LNCaP clone FGC (cell line): ENCODE measurements around the gene LIPK.
"Not testable (repeated sequence)": the region's sequence is repeated elsewhere in the genome, so short reads cannot be mapped to it uniquely, and the experiment has no call there.

Source experiments
- DNase-seq: peaks from one replicate; pipeline ENCODE4 v3.0.0-alpha.2; 2011; ENCODE audit warnings: low read depth
- H3K4me3 ChIP-seq: 2 replicates; pipeline ENCODE4 v1.5.1; 2011; ENCODE audit warnings: mild to moderate bottlenecking, low read depth, low read length, control low read depth
- CTCF ChIP-seq: IDR thresholded peaks from 2 replicates; pipeline ENCODE4 v1.5.1; 2012; ENCODE audit warnings: mild to moderate bottlenecking; ENCODE audit not compliant: control insufficient read depth, insufficient read depth; ENCODE audit errors: extremely low read depth

The LIPK gene

GRCh38 chr10:88705958-88706357, at the start of gene LIPK:
LIPK (plus strand) TSS chr10:88706249; CDS start chr10:88724544, 18,295 bp downstream.
- no peak within 1 kb of the TSS for H3K4me3 ChIP-seq
- no peak for DNase-seq
- TF ChIP-seq CTCF, result no peak

GRCh38 chr10:88657901-88658300, 48.1 kb upstream of the LIPK start:
- DNase-seq, result no peak
- TF ChIP-seq CTCF, result no peak
- H3K4me3 ChIP-seq, result no peak overlapping the region

DNA sequence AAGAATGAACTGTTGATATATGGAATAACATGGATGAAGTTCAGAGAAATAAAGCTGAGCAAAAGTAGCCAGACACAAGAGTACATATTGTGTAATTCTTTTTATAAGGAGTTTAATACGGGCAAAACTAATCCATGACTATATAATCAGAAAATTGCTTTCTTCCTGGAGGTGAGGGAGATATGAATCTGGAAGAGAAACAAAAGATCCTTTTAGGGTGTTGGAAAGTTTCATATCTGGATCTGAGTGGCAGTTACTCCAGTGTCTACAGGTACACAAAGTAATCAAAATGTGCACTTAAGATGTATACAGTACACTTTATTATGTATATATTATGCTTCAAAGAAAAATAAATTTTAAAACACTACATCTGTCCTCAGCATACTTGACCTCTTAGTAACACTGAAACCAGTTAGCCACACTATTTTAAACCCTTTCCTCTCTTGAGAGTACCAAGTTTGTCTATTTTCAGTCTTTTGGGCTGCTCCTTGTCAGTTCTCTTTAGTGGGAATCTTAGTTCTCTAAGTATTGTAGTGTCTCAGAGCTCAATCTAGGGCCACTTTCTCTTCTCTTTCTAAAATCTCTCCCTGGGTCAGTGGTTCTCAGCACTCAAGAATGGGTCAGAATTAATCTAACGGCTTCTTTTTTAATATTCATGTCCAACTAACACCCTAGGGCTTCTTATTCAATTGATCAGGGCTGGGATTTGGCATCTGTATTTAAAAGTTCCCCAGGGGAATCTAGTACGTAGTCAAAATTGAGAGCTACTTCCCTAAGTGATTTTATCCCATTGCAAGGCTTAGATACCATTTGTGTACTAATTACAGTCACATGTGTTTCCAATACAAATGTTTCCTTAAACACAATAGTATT, 46.1 kb upstream of the LIPK start:
- DNase-seq, result no peak
- H3K4me3 ChIP-seq, result no peak overlapping the region

GRCh38 chr10:88660598-88660884, 45.5 kb upstream of the LIPK start:
- DNase-seq, result no peak
- TF ChIP-seq CTCF, result no peak
- no peak overlapping the region for H3K4me3 ChIP-seq

More for the DNA sequence above, 46.1 kb upstream of the LIPK start:
- no peak for TF ChIP-seq CTCF

- no peak for TF ChIP-seq CTCF
- DNase-seq, result no peak
- H3K4me3 ChIP-seq, result no peak overlapping the region
Observed at GRCh38 chr10:88661018-88661417, 45.0 kb upstream of the LIPK start.

GRCh38 chr10:88661577-88661976, 44.5 kb upstream of the LIPK start:
- DNase-seq, result no peak
- no peak for TF ChIP-seq CTCF
- H3K4me3 ChIP-seq, result no peak overlapping the region

- not testable (repeated sequence) for H3K4me3 ChIP-seq, DNase-seq
Observed at GRCh38 chr10:88663153-88663552, 42.9 kb upstream of the LIPK start.
